Measurements from ENCODE around the gene PKIB.

DNA sequence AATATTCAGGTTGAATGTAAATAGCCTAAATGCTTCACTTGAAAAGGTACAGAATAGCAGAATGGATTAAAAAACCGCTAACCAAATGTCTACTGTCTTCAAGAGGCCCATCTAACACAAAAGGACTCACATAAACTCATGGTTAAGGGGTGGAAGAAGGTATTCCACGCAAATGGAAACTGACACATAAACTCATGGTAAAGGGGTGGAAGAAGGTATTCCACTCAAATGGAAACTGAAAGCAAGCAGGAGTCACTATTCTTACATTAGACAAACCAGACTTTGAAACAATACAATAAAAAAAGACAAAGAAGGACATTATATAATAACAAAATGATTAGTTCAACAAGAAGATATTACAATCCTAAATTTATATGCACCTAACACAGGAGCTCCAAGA, 38.3 kb upstream of the PKIB start:
- TF ChIP-seq, protein P1, sequence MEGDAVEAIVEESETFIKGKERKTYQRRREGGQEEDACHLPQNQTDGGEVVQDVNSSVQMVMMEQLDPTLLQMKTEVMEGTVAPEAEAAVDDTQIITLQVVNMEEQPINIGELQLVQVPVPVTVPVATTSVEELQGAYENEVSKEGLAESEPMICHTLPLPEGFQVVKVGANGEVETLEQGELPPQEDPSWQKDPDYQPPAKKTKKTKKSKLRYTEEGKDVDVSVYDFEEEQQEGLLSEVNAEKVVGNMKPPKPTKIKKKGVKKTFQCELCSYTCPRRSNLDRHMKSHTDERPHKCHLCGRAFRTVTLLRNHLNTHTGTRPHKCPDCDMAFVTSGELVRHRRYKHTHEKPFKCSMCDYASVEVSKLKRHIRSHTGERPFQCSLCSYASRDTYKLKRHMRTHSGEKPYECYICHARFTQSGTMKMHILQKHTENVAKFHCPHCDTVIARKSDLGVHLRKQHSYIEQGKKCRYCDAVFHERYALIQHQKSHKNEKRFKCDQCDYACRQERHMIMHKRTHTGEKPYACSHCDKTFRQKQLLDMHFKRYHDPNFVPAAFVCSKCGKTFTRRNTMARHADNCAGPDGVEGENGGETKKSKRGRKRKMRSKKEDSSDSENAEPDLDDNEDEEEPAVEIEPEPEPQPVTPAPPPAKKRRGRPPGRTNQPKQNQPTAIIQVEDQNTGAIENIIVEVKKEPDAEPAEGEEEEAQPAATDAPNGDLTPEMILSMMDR (IDR thresholded peaks at IDR 0.05; ENCODE audit: insufficient read depth, low read depth, low read length), result no peak
- no peak for TF ChIP-seq EZH2 (IDR thresholded peaks at IDR 0.05; ENCODE audit: insufficient read depth, low read length)

Measured in astrocyte (in vitro differentiated cells and primary cell).